ENCODE results near the gene NFIB.

Gene NFIB

DNA sequence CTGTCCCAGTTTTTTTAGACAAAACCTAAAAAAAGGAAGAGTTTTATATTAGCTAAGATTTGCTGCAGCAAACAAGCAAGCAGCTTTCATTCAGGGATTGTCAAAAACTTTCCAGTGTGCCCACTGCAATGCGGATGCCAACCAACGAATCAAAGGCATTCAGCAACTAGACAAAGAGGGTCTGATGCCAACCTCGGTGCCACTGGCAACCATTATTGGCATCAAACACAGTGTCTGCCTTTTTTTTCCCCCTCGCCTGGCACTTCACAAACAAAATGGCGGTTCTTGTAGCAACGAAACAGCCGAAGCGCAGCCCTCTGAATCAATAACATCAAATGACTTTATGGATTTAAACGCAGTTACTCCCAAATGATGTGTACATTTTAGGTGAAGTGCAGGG lies 10.4 kb downstream of the NFIB start:
- DNase-seq = no peak

DNA sequence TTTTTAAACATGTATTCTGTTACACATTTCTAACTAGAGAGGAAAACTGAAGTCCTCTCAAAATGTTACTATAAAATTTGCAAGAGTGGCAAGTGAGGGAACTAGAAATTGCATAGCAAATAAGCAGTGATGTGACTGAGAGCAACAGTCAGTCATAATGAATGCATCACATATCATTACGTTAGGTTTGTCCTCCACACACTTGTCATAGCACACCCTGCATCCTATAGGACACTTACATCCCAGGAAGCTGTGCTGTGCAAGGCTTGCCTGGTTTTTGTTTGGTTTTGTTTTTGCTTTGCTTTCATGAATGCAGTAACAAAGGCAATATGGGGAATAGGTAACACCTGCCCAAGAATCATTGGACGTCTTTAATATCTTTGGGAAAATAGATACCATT lies 10.8 kb downstream of the NFIB start:
- DNase-seq = no peak

DNA sequence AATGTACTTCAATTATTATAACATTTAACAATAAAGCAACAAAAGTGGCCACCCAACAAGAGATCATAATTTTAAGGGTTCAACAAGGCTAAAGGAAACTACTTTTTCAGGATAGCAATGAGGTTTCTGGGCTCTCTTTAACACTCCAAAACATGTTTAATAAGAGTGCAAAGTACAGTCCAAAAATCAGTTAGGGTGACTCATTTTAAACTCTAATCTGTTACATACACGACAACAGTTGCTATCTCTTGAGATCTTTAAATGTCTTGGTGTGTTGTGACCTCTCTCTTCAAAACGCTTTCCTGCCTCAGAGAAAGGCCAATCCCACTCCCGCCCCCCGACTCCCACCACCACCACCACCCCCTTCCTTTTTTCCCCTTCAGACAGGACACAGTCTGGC lies 11.5 kb downstream of the NFIB start:
- no peak for DNase-seq

DNA sequence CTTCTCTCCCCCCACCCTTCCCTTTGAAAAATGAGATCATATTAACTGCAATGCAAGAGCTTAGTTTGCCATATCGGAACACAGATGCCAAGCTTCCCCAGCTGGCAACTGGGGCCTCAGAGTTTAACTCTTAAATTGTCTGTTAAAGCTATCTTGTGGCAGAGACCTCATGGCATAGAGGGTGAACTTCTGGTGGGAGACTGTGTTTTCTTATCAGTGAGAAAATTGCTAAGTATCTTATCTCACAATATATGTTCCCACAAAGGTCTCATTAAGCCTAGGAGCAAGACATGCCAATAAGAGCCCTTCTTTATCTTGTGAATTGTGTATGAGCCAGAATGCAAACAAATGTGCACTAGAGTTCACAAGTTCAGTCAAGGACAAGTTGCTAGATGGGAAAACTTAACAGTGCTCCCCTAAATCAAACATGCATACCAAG lies 12.3 kb downstream of the NFIB start:
- no peak for DNase-seq

DNA sequence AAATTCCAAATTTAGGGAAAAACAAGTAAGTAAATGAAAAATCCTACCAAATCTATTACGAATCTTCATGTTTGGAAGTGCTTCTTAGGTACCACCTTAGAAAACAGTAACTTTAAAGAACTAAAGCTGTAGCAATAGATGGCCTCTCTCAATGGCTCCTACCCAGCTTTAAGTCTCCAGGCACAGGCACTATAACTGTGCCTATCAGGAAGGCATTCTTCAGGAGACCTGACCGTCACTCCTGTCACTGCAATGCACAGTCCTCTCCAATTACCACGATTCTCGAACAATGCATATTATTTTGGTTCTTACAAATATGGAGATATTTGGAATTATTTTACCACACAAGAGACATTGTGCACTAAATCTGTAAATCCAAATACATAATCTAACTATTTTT lies 12.9 kb downstream of the NFIB start:
- no peak for DNase-seq

DNA sequence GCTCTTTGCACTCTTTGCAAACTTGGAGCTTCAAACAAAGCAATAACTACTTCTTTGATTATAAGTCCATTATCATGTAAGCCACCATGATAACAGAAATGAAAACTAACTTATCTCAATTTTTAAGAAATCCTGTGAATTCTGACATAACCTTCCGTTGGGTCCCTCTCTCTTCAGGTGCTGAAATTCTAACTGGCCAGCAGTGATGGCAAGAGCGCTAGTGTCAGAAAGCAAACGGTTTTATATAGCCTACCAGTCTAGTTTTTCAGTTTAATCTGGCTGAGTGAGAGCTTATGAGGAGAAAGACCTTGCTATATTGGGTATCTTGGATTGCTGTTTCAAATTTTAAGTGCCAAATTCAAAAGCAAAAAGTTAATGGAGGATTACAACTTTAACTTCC lies 13.4 kb downstream of the NFIB start:
- DNase-seq = no peak

DNA sequence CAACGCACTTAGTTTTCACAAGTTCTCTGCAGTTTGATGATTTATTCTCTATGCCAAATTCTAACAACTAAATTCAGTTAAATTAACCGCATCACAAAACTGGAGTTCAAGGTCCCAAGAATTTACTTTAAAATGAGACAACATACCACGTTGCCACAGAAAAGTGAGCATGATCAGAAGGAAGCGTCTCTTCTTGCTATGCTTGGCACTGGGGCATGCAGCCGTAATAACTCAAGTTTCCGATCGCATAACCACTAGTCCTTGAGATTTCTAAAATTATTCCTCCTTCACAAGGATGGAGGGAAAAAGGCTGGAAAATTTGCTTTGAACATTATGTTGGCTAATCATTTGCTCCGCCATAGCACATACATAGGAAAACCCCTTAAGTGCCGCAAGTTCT lies 13.9 kb downstream of the NFIB start:
- DNase-seq = no peak

DNA sequence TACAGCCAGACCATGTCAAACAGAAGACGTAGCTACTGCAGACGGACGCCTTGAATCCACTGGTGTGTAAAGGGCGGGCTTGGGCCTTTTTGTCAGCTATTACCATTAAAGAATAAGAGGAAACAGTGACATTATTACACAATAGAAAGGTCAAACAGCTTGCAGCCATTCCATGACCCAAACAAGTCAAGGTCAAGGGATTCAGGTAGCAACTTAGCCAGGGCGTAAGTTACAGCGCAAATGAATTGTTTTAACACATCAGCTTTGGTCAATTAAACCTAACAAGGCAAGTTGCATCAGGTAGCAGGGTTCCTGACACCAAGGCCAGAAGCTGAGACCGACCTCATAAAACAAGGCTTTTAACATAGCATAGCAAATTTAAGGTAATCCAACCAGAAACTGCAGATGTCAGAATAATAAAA lies 15.3 kb downstream of the NFIB start:
- DNase-seq = no peak

DNA sequence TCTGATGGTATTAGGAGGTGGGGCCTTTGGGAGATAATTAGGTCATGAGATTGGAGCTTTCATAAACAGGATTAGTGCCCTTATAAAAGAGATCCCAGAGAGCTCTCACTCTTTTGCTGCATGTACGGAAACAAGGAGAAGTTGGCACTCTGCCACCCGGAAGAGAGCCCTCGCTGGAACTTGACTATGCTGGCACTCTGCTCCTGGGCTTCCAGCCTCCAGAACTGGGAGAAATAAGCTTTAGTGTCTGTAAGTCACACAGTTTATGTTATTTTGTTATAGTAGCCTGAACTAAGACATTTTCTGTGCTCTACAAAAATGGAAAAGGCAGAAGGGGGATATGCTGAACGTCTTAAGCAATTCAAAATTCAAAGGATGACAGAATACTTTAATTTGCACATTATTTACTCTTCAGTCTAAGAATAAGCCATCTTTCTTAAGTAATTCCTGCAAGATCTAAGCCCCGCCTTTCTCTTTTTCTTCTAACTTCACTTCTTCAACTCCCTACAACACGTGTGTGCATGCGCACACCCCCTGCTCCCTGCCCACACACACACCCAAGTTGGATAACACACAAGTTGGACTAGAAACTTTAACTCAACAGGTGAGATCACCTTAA lies 17.3 kb downstream of the NFIB start:
- no peak for DNase-seq

DNA sequence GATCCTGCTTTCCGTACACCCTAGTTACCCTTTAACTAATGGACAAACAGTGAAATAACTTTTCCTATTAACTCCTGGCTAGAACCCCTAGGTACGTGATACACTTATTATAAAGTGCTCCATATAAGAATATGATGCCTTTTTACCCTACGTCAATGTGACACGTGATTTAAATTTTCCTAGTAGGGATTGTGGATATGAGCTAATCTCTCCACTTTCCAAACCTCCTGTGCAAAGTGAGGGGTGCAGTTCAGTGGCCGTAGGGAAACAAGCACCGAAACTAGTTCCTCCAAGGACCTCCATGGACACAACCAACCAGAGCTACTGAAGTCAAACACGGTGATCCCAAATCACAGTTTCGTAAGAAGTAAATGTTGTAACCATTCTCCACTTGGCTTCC lies 19.3 kb downstream of the NFIB start:
- DNase-seq = no peak

DNA sequence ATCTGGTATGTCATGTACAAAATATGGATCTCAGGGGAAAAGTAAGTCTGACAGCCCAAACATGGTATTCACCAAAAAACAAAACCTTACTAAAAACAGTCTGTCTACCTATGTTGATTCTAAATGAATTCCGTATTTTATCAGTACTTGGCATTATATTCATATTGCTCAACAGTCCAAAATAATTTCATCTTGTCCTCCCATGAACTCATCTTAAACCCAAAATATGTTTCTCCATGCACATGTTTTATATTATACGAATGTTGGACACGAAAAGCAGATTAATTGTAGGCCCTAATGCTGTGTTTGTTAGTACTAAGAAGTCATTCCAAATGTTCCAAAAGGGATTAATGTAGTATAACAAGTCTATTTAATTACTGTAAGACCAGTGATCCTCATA lies 20.1 kb downstream of the NFIB start:
- no peak for DNase-seq

DNA sequence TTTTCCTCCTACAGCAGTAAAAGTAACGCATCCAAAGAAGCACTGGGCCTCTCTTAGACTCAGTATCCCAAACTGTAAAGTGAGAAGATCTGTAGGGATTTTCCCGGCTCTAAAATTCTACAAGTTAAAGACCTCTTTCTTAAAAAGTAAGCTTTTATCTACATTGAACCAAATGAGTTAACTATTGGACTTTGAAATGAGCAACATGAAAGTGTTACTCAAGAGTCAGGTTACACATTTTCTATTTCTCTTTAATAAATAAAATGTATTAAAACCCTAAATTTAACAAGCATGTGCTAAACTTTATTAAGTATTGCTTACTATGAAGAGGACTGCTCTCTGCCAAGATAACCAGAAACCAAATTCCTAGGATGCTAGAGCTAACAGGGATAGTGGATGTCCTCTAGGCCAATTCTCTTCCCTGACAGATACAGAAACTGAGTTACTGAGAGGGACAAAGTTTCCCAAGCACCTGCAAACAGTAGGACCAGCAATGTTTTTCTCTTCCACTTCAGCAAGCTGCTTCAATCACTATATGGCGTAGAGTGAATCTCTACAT lies 21.7 kb downstream of the NFIB start:
- DNase-seq = no peak

DNA sequence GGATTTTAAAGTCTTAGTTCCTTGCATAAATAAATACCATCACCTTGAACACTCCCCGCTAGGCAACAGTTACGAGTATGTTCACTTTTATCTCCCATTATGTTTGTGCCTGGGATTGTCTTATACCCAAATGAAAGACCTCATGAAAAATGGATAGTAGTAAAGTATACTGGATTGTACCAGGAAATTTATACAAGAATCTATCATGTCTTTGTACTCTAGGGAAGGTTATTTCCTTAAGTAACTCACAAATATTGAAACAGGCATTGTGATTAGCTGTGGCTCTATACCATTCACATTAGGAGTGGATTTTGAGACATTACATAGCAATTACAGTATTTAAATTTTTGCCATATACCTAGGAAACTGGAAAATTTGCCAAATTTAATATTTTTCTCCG lies 24.0 kb downstream of the NFIB start:
- no peak for DNase-seq

DNA sequence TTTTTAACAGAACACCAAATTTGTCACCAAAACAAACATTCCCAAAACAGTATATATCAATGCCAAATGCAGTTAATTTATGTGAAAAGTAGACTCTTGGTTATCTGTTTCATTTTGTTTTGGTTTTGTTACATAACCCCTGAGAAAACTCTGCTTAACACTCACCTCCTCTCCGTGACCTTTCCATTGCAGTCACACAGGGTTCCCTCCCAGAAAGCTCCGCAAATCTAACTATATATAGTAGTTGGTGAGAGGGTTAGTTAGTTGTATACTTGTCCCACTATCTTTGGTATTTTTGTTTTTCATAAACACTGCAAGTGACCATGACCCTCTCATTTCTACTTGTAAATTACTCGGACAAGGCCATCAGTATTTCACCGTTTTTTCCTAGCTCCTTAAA lies 25.5 kb downstream of the NFIB start:
- DNase-seq = no peak

DNA sequence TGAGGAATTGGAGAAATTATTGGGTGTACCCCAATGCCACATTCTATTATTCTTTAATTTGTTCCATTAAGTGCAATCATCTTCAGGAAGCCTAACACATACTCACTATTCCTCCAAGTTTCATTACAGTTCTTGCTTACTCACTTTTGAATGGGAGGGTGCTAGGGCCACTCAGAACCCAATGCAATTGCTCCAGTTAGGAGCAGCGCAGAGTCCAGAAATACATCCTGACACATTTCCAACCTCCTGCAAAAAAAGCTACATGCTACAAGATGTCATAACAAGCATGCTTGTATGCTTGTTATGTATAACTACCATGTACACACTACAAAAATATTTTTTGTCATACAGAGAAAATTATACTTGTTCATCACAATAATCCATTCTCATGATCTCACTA lies 27.8 kb downstream of the NFIB start:
- DNase-seq = no peak

DNA sequence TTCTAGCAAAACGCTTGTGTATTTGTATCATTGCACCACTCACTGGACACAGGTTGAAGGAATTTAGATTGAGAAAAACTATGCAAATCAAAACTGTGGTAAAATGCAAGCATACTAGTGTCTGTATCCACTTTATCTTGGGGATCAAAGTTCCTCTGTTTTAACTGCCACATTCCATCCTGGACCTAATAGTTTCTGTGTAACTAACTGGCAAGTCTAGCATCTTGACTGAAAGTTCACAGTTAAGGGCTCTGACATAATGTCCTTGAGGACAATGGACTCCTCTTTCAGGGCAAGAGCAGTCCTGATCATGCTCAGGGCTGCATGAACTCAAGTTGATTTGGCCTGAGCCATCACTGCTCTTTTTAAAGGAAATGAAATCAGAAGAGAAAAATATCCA lies 30.7 kb downstream of the NFIB start:
- DNase-seq = no peak

DNA sequence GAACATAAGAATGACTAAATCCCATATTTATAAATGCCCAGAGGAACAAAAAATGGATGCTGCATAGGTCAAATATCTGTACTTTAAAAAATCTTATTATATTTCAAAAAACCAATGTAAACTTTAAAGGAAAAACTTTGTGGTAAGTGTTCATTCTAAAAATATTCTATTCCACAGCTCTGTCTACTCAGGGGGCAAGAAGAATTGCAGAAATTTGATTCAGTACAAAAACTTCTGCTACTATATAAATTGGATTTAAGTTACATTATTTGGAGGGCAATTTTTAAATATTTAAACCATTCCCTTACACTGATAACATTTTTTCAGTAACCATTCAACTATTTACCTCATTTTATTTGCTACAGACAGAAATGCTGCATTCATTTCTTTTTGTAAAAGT lies 32.1 kb downstream of the NFIB start:
- no peak for DNase-seq

DNA sequence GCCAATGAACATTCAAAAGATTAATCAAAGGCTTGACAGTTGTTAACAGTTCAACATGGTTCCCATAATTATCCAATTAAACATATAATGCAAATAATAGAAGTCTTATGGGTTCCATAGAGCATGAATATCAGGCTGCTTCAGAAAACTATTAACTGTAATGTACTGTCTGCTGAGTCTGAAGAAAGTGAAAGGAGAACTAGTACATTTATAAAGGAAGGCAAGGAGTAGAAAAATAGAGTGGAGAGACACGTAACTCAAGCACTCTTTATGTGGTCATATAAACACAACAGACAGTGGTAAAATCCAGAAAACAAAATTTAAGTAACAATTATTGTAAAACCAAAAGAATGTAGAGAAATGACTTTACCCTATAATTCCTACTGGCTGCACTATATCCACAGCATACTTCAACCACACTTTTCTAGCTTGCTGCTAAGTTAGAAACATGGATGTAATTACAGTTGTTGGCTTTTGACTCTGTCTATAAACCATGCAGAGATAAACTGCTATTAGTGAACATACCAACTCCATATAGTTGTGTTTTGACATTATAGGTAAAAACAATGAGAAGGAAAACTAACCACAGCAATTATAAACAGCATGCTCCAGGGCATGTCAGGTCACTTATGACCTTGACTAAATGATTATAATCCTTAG lies 32.7 kb downstream of the NFIB start:
- DNase-seq = no peak

DNA sequence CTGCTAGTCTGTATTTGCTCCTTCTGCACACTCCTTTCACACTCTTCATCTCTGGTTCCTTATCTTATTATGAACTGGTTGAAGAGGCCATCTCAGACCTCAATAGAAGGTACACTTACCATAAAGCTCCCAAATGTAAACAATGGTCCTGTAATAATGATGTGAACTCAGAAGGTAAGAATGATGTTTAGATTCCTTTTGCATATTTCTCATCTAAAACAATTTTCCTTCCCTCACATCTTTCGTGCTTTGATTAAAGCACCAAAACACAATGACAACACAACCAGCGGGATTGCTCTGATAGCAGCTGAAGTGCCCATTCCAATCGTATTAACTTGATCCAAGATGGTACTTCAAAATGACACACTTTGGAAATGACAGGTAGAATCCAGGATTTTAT lies 34.3 kb downstream of the NFIB start:
- no peak for DNase-seq

DNA sequence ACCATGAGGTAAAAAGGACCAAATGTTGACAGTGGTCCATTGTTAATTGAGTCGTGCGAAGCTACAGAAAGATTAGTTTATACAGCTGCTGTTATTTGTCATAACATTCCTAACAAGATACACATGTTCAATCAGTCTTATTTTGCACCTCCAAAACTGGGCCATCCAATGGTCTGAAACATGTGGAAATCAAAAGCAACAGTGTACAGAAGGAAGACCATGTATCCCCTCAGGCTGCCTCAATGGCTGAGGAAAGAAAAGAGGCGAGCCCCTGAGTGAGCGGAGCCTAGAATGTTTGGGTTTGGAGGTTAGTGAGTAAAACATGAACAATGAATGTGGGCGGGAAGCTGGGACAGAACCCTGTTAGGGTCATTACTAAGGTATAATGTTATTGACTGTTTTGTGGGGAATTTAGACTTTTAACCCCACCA lies 35.6 kb downstream of the NFIB start:
- no peak for DNase-seq

DNA sequence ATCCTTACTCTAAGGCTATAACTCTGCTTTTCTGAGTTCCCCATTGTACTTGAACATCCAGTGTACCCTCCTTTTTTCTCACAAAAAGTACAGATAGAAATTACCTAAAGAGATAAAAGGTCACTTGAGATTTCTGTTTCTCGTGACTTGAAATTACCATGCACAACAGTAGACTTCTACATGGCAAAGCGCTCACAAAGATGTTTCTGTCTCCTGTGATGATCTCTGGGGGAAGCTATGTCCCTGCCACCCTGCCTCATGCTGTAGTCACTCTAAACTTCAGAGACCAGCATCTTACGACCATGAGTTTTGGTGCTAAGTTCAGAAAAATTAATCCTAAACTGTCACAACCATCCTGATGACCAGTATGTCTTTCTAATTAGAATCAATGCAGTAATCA lies 36.2 kb downstream of the NFIB start:
- no peak for DNase-seq

DNA sequence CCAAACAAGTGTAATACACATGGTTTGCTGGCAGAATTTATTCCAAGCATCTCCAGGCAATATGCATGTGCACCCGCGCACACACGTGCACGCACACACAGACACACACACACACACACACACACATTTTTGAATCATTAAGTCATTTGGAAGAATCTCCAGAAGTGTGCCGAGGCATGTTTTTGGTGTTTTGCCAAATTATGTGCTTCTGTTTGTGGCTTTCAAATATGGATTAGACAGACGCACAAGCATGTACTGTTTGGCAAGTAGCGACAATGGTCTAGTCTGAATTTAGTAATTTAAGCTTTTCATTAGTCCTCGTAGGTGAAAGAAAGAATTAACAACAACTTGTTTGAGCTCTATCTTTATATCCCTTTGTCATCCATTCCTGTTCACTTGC lies 36.7 kb downstream of the NFIB start:
- no peak for DNase-seq

DNA sequence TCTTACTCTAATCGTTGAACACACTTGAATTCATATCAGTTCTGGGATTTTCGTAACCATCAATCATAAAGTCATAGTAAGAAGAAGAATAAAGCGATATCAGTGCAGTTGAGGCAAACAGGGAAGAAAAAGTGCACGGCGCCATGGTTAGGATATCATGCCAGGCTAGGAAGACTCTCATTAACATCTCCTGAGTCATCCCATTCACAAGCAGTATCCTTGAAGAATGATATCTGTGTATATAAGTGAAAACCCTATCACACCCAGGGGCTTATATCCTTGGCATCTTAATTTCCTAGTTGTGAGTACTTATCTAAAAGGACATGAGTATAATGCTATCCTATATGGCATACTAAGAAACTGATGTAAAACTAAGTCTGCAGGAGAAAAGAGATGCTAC lies 38.6 kb downstream of the NFIB start:
- DNase-seq = no peak

DNA sequence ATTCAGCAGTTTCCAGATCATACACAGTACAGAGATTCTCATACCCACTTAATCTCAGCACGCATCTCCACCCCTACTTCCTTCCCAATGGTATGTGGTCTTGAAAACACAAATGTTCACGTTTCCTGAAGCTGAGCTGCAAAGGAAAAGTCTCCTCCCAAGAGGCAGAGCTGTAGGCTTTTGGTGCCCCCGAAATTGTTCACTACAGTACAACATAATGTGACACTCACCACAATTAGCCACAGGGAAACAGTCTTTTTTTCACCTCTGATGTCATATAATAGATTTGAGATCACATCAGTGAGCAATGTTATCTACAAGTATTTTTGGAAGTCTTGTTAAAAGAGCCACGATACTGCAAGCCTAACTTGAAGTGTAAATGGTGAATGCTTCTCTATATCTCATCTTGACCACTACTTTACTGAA lies 40.2 kb downstream of the NFIB start:
- DNase-seq = no peak

Measured in retina (tissue), 1 donor.